ENCODE measurements around the gene EGFR.

GRCh38 chr7:55251911-55252310, 233.1 kb downstream of the EGFR start:
- TF ChIP-seq CTCF (conservative IDR thresholded peaks at IDR 0.05 in 1 of 2, IDR thresholded peaks at IDR 0.05 in 1 of 2; ENCODE audit: low read depth in 1 of 2, low read length in 2 of 2) (no peak), EZH2 (IDR thresholded peaks at IDR 0.05; ENCODE audit: low read length, missing control alignments) (no peak)

Measured in fibroblast of lung (primary cell).